OCI-LY7 (cell line): ENCODE measurements around the gene GAN.

Source experiments
- EZH2phosphoT487 ChIP-seq: fragments of 200-600 bp; sonication (generic); IDR thresholded peaks from 2 replicates; pipeline ENCODE4 v1.6.1; 2018; ENCODE audit warnings: low read depth, borderline replicate concordance, mild to moderate bottlenecking, mixed run types, antibody characterized with exemption, low read length, moderate library complexity, mixed read lengths
- TF ChIP-seq, protein P1 (sequence below): fragments of 200-600 bp; sonication (generic); conservative IDR thresholded peaks from 2 replicates; pipeline ENCODE4 v1.5.1; 2014; ENCODE audit warnings: mild to moderate bottlenecking, antibody characterized with exemption, low read length, moderate library complexity, mixed read lengths

DNA sequence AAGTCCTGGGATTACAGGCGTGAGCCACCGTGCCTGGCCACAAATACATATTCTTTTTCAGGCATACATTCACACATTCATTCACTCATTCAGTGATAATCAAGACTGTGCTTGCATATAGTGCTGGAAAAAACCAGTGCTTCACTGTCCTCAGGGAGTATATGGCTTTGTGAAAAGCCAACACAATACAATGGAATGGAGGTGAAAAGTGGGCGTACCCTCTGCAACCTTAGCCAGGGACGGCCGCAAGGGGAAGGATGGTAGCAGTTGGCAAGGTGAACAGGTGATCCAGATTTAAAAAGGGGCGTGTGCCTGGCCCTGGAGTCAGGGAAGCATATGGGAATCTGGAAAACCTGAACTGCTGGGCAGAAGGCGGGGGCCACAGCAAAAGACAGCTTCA lies 18.1 kb upstream of the GAN start:
- TF ChIP-seq, protein P1, sequence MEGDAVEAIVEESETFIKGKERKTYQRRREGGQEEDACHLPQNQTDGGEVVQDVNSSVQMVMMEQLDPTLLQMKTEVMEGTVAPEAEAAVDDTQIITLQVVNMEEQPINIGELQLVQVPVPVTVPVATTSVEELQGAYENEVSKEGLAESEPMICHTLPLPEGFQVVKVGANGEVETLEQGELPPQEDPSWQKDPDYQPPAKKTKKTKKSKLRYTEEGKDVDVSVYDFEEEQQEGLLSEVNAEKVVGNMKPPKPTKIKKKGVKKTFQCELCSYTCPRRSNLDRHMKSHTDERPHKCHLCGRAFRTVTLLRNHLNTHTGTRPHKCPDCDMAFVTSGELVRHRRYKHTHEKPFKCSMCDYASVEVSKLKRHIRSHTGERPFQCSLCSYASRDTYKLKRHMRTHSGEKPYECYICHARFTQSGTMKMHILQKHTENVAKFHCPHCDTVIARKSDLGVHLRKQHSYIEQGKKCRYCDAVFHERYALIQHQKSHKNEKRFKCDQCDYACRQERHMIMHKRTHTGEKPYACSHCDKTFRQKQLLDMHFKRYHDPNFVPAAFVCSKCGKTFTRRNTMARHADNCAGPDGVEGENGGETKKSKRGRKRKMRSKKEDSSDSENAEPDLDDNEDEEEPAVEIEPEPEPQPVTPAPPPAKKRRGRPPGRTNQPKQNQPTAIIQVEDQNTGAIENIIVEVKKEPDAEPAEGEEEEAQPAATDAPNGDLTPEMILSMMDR, result no peak
- TF ChIP-seq EZH2phosphoT487, result no peak
